NB4 (cell line): ENCODE results near the gene GRM7.
"Not testable (repeated sequence)": the region's sequence is repeated elsewhere in the genome, so short reads cannot be mapped to it uniquely, and the experiment has no call there.

Experiments
- DNase-seq: peaks from one replicate; pipeline ENCODE4 v3.0.0; 2010; ENCODE audit warnings: low read depth
- H3K4me3 ChIP-seq: one replicate; pipeline ENCODE4 v1.5.1; 2011; ENCODE audit warnings: mild to moderate bottlenecking, low read depth, low read length, moderate library complexity
- CTCF ChIP-seq: IDR thresholded peaks from one replicate; pipeline ENCODE4 v1.5.1; 2012; ENCODE audit warnings: low read depth, low read length
- MAX ChIP-seq: IDR thresholded peaks from 2 replicates; pipeline ENCODE4 v1.6.1; 2011; ENCODE audit warnings: low read depth, low read length
- MYC ChIP-seq: IDR thresholded peaks from 2 replicates; pipeline ENCODE4 v1.6.1; 2011; ENCODE audit warnings: low read depth, low read length
- POLR2A ChIP-seq: IDR thresholded peaks from 2 replicates; pipeline ENCODE4 v1.6.1; 2011; ENCODE audit warnings: mild to moderate bottlenecking; ENCODE audit not compliant: insufficient read length; ENCODE audit errors: extremely low read depth

The GRM7 gene

GRCh38 chr3:6929918-6930317, 69.0 kb downstream of the GRM7 start:
- DNase-seq: no peak
- H3K4me3 ChIP-seq: no peak overlapping the region
- TF ChIP-seq MYC: no peak
- TF ChIP-seq CTCF: no peak
- no peak for TF ChIP-seq MAX
- TF ChIP-seq POLR2A: no peak

- not testable (repeated sequence) for DNase-seq, H3K4me3 ChIP-seq
- TF ChIP-seq CTCF: peak; percentile 4
Observed at GRCh38 chr3:6935418-6935817, 74.5 kb downstream of the GRM7 start.

- no peak overlapping the region for H3K4me3 ChIP-seq
- no peak for DNase-seq
- TF ChIP-seq MAX (no peak), CTCF (no peak), MYC (no peak), POLR2A (no peak)
Observed at GRCh38 chr3:6935970-6936369, 75.1 kb downstream of the GRM7 start.

- DNase-seq: no peak
- no peak for TF ChIP-seq POLR2A
- TF ChIP-seq CTCF: no peak
- no peak for TF ChIP-seq MYC
- TF ChIP-seq MAX: no peak
Observed at GRCh38 chr3:6962801-6963200, 101.9 kb downstream of the GRM7 start.

GRCh38 chr3:6965881-6966280, 105.0 kb downstream of the GRM7 start:
- DNase-seq: no peak
- TF ChIP-seq CTCF (no peak), MYC (no peak), POLR2A (no peak)
- no peak overlapping the region for H3K4me3 ChIP-seq

More at GRCh38 chr3:6962801-6963200, 101.9 kb downstream of the GRM7 start:
- H3K4me3 ChIP-seq: no peak overlapping the region

GRCh38 chr3:6971933-6972332, 111.0 kb downstream of the GRM7 start:
- no peak for DNase-seq
- TF ChIP-seq CTCF (no peak), POLR2A (no peak), MAX (no peak), MYC (no peak)
- no peak overlapping the region for H3K4me3 ChIP-seq
